Measurements from ENCODE around the gene PLEKHF1.

GRCh38 chr19:29662604-29663404 lies 2.5 kb upstream of the PLEKHF1 start:
- TF ChIP-seq, protein P1, sequence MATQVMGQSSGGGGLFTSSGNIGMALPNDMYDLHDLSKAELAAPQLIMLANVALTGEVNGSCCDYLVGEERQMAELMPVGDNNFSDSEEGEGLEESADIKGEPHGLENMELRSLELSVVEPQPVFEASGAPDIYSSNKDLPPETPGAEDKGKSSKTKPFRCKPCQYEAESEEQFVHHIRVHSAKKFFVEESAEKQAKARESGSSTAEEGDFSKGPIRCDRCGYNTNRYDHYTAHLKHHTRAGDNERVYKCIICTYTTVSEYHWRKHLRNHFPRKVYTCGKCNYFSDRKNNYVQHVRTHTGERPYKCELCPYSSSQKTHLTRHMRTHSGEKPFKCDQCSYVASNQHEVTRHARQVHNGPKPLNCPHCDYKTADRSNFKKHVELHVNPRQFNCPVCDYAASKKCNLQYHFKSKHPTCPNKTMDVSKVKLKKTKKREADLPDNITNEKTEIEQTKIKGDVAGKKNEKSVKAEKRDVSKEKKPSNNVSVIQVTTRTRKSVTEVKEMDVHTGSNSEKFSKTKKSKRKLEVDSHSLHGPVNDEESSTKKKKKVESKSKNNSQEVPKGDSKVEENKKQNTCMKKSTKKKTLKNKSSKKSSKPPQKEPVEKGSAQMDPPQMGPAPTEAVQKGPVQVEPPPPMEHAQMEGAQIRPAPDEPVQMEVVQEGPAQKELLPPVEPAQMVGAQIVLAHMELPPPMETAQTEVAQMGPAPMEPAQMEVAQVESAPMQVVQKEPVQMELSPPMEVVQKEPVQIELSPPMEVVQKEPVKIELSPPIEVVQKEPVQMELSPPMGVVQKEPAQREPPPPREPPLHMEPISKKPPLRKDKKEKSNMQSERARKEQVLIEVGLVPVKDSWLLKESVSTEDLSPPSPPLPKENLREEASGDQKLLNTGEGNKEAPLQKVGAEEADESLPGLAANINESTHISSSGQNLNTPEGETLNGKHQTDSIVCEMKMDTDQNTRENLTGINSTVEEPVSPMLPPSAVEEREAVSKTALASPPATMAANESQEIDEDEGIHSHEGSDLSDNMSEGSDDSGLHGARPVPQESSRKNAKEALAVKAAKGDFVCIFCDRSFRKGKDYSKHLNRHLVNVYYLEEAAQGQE (IDR thresholded peaks at IDR 0.05; ENCODE audit: insufficient read depth in 1 of 2, low read depth in 2 of 2, low read length in 2 of 2), result no peak
- TF ChIP-seq POLR2AphosphoS5 (IDR thresholded peaks at IDR 0.05; ENCODE audit: low read depth, low read length) (no peak), TAF1 (IDR thresholded peaks at IDR 0.05; ENCODE audit: borderline replicate concordance, insufficient read depth, low read length) (no peak), SIN3A (IDR thresholded peaks at IDR 0.05; ENCODE audit: borderline replicate concordance, insufficient read depth, low read length) (no peak)
